NK-92 treated with Interleukin-12 subunit alpha and Interleukin-12 subunit beta, amount 100 ng/mL, for 24 hours (cell line): ENCODE results near the gene TTC7B.
"Not testable (repeated sequence)": the region's sequence is repeated elsewhere in the genome, so short reads cannot be mapped to it uniquely, and the experiment has no call there.

Experiments
- DNase-seq: peaks from one replicate; lab custom pipeline; 2025; lab: John Stamatoyannopoulos, UW

Gene TTC7B

DNA sequence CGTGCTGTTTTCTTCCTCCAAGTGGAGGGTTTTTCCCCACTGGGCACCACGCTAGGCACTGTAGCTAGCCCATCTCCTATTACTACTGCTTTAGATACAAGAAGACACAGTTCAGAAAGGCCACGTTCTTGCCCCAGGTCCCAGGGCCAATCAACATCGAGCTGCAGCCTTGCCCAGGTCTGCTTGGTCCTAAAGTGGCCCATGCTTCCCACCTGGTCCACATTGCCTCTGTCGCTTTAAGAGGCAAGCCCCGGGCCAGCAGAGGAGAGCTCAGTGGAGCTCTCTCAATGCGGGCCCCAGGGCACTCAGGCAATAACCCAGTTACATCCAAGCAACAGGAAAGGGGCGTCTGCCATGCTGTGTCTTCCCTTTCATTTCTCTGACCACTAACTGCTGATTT is 271.3 kb downstream of the TTC7B start:
- DNase-seq = no peak

DNA sequence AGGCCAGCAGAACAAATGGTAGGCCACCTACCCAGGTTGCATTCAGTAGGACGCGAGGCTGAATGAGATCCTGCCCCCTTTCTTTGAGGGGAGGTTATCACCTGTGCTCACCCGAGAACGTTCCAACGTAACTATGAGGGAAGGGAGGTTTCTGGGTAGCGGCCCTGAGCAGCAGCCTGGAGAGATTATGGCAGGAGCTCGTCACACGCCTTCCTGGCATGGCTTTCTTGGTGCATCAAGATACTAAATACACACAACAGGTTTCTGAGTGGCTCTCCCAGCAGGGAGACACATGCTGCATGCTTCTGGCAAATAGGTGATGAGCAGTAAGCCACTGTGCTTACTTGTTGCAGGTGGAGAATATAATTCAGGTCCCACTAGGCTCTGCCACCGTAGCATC is 271.7 kb downstream of the TTC7B start:
- DNase-seq = no peak

DNA sequence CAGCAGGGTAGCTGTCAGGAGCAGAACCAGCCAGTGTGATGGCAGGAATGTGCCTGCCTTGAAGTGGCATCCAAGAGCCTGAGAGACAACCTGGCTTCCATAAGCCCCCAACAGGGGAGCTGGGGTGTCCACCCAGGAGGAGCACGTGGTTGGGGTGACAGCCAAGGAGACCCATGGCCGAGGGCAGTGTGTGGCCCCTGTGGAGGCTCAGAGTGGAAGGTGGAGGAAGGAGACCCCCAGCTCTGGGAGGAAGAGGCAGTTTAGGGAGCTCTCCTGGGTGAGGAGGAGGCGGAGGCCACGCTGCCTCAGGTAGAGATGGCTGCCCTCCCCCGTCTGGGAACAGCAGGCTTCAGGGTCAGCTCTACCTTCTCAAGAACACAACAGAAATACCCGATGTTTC is 272.4 kb downstream of the TTC7B start:
- DNase-seq = no peak

DNA sequence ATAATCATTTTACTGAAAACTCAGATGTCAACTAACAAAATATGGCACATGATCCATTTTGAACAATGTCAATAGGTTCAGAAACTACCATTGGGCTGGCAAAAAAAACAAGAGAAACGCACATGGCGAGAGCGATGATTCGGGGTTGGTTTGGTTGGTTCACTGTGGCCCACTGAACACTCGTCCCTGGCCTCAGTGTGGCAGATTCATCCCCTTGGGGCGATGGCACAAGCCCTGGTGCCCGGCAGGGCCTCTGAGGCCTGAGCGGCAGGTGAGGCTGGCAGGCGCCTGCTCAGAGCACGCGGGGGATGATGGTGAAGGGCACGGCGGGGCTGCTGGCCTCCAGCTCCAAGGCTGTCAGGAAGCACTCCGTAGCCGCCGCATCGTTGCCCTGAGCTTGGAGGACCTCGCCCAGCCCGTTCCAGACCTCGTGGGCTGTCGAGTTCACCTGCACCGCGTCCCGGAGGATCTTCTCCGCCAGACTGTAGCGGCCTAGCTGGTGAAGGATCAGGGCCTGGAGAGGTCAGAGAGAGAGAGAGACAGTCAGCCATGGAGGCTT is 275.1 kb downstream of the TTC7B start:
- DNase-seq = no peak

DNA sequence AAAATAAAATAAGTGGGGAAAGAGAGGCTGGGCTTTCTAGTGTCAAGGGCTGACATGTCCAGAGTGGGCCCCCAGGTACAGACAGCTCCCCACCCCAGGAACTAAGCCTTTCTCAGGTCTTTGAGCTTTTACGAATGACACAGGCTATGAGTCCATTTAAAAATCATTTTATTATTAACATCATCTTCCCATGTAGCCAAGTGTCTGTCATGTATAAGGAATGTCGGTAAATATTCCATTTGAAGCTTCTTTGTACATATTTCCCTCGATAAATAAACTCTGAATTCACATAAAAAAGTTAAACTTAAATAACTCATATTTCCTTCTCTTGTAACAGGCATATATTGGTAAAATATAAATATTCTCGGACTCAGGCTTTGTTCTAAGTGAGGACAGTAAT is 275.8 kb downstream of the TTC7B start:
- no peak for DNase-seq

DNA sequence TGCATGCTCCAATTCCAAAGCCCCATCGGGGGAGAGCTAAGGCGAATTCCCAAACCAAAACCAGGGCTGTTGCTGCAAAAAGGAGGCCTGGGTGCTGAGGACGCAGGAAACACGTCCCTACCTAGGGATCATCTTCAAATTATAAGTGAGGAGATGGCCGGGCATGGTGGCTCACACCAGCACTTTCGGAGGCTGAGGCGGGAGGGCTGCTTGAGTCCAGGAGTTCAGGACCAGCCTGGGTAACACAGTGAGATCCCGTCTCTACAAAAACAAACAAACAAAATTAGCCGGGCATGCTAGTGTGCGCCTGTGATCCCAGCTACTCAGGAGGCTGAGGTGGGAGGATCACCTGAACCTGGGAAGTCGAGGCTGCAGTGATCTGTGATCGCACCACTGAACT is 276.2 kb downstream of the TTC7B start:
- DNase-seq = no peak

DNA sequence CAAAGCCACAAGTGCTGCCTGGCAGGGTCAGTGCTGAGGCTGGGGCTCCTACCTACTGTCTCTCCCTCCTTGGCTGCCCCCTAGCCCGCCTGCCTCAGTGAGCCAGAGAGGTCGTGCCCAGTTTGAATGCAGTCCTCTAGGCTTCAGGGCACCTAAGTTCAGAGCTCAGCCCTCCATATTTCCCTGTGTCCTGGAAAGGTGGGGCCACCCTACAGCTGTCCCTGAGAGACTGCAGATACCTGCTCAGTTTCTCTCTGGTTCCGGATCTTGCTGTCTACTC is 276.8 kb downstream of the TTC7B start:
- no peak for DNase-seq

DNA sequence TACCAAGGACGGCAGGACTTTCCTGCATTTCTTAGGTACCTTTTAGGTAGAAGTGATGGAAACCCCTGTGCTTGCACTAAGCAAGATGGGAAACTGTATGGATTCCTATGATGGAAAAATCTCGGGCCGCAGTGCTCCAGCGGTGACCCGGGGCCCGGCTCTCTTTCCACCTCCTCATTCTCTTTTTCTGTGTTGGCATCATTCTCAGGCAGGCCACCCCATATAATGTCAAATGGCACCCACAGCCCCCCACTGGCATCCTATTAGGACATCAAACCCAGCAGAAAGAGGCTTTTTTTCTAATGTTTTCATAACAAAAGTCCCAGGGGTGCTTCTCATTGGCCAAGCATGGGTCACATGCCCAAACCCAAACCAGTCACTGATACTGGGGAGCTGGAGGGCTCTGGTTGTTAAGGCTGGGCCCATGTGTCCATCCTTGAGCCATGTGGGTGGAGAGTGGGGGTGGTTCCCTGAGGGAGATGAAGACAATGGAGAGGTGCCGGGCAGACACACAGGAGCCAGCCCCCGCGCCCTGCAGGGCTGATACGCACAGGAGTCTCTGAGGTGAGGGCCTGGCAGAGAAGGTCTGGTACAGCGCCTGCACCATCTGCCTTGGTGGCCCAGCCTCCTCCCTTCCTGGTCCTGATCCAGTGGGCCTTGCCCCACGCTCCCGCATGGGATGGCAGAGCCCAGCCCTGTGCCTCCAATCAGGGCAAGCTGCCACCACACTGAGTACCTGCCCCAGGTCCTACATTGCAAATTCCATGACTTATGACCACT is 277.3 kb downstream of the TTC7B start:
- no peak for DNase-seq

DNA sequence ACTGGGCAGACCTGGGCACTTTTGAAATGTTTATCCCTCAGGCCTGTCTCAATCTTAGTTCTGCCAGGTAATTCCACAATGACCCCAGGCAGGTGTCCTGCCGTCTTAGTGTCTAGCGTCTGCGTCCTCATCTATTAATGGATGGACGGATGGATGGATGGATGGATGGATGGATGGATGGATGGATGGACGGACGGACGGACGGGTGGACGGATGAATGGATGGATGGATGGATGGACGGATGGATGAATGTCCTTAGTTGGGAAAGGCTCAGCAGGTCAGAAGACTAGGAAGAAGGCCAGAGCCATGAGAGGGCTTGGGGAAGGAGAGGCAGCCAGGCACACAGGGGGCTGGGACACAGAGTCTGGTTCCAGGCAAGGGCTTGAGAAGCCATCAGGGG is 278.1 kb downstream of the TTC7B start:
- DNase-seq = no peak

DNA sequence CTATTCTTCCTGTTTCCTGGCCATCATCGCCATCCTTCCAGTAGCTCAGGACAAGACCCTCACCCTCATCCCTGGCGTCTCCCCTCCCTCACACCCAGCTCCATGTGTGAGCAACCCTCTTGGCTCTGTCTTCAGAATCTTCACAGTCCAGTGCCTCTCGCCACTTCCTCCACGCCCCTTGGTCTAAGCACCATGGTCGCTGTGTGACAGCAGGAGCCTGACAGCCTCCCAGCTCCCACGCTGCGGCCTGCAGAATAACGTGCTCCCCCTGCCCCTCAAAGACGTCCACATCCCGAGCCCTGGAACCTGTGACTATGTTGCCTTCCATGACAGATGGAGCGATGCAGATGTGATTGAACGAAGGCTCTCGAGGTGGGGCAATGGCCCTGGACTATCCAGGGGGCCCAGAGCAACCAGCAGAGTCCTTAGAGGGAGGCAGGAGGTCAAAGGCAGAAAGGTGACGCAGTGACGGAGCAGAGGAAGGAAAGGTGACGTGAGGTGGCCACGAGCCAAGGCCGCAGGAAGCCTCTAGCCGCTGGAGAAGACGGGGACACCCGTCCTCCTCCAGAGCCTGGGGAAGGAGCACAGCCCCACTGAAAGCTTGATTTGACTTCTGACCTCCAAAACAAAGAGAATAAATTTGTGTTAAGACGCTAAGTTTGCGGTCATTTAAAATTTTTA is 279.6 kb downstream of the TTC7B start:
- DNase-seq = no peak

DNA sequence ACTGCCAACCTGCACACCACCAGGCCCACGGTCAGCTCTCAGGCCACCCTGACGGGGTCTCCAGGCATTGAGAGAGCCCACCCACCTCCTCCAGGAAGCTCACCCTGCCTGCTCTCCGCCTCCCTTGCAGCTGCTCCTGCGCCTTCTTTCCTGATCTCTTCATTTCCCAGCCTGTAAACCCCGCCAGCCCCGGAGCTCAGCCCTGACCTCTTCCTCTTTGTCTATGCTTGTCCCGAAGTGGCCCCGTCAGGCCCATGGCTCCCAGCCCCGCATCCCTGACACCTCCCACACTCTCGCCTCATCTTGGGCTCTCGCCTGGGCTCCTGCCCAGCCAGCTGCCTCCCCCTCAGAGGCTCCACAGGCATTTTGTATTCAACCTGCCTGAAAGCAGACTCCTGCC is 280.1 kb downstream of the TTC7B start:
- no peak for DNase-seq

DNA sequence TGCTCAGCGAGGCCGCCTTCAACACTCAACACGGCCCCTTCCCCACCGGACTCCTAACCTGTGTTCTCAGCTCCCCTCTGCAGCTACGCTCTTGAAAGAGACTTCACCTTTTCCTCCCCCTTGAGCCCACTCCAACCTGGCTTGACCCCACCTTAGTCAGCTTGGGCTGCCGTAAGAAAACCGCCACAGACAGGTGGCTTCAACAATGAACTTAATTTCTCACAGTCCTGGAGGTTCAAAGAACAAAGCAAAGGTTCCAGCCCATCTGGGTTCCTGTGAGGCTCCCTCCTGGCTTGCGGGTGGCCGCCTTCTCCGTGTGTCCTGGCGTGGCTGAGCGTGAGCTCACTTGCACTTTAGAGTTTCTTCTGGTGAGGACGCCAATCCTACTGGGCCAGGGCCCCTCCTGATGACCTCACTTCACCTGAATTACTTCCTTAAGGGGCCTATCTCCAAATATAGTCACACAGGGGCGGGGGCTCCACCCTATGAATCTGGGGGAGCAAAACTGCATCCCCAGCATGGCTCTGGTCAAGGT is 280.6 kb downstream of the TTC7B start:
- no peak for DNase-seq

DNA sequence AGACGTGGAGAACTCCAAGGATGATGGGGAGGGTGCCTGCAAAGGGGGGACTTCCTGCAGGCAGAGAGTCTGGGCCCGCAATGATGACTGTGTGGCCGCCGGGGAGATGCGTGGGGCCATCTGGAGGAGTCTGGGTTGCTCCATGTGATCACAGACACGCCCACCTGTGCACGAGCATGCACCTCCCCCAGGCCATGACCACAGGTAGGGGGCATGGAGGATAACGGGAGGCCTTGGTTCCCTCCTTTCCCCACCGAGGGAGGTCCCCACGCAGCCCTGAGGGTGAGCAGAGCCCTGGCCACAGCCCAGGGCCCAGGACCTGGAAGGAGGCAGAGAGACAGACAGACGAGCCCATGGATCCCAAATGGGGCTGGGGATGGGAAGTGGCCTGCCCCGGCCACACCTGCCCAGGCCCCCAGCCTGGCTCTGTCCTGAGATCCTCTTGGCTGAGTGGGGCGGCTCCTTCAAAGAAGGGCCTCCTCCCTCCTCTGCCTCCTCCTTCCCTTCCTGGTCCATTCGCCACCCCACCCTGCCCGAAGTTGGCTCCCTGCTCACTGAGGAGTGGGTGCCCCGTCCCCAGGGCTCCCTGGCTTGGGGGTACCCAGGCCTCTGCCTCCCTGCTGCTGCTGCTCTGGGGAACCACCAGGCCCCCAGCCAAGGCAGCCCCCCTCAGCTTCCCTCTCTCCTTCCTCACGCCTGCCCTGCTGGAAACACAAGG is 281.2 kb downstream of the TTC7B start:
- no peak for DNase-seq

DNA sequence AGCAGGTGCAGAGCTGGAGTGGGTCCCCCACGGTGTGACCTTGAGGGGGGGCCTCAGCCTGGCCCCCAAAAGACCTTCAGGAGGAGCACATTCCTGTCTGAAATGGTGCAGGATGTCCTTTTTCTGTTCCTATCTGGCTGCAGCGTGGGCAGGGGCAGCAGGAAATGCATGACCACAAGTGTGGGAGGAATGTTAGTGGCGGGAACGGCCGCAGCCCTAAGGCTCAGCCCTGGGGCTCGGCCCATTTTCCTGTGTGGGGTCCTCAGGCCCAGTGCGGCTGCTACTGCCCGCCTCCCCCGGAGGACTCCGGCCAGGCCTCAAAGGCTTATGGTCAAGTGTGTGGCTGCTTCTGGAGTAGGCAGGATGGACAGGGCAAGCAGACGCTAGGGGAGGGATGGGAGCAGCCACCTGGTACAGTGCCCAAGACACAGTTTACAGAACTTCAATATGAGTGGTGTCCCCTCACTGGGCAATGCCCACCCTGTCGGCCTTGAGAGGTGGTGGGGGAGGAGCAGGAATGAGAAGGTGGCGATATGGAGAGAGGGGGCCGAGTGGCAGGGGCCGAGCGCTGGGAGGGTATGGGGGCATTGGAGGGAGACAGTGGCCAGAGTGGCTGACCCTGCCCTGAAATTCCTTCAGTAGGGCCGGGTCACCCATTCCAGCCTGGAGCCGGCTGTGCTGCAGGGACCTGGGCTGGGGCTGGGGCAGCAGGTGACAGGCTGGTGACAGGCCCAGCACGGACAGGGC is 282.0 kb downstream of the TTC7B start:
- DNase-seq = no peak

DNA sequence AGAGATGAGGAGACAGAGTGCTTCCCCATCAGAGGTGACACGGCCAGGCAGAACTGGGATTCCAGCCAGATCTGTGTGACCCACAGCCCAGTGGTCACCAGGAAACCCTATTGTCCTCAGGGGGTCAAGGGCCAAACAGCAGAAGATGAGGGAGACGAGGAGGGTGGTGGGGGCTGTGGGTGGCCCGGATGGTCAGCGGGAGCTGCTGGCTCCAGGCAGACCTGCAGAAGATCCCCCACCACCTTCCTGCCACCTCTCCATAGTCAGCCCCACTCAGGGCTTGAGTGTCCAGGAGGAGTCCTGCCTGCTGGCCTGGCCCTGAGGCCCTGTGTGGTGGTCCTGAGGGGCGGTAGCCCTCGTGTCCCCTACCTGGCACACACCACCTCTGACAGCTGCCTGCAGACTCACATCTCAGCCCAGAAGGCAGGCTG is 282.6 kb downstream of the TTC7B start:
- DNase-seq = no peak

DNA sequence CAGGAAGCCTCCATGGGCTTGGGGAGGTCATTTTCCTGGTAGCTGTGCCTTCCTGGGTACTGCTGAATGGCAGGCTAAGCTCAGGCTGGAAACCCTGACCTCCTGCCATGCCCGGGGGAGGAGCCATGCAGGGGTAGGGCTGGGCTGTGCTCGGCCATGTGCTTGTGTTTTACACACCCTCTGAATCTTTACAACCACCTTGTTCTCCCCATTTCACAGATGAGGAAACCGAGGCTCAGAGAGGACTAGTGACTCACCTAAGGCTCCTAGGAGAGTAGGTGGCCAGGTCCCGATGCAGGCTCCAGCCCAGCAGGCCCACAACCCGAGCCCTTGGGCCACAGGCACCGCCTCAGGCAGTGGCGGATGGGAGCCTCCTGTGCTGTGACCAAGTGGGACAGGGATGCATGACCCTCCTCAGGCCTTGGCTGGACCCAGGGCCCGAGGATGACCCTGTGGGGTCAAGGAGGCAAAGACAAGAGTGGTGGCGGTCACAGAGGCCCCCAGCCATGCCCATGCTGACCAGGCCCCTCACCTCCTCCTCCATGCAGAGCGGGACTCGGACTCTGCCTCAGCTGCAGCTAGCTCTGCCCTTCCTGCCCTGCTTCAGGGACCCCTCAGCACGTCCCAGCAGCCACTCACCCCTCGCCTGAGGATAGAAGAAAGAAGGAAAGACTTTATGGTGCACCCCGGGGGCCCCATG is 283.3 kb downstream of the TTC7B start:
- no peak for DNase-seq

DNA sequence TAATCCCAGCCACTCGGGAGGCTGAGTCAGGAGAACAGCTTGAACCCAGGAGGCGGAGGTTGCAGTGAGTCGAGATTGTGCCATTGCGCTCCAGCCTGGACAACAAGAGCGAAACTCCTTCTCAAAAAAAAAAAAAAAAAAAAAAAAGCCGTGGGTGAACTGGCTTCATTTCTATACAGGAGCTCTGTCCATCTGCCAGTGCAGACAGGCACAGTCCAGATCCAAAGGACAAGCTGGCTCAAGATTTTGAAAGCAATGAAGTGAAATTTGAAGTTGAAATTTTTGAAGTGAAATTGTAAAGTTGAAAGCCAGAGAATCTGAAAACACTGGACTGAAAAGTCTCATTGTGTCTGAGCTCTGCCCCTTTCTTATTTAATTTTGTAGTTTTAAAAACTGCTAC is 284.7 kb downstream of the TTC7B start:
- DNase-seq = no peak

DNA sequence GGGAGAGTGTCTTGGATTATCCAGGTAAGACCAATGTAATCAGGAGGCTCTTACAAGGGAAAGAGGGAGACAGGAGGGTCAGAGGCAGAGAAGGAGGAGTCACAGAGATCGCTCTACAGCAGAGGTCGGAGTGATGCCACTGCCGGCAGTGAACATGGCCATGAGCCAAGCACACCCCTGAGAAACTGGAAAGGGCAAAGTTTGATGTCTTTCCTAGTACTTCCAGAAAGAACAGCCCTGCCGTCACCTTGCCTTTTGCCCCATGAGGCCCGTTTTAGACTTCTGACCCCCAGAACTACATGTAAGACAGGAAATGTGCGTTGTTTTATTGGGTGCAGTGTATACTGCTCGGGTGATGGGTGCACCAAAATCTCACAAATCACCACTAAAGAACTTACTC is 285.7 kb downstream of the TTC7B start:
- DNase-seq = no peak

DNA sequence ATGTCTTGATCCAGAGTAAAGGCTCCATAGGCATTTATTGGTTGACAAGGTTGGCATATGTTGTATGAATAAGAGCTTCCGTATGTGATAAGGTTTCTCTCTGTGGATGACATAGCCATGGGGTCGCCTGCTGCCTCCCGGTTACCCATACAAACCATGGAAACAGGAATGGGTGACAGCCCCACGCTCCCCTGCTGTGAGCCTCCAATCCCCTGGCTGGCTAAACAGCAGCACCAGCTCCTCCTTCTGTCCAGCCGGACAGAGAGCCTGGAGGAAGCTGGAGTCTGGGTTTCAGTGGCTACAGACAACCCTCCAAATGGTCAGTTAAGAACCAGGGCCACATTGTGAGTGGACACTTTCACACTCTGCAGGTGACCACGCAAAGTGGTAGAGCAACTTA is 288.3 kb downstream of the TTC7B start:
- no peak for DNase-seq

DNA sequence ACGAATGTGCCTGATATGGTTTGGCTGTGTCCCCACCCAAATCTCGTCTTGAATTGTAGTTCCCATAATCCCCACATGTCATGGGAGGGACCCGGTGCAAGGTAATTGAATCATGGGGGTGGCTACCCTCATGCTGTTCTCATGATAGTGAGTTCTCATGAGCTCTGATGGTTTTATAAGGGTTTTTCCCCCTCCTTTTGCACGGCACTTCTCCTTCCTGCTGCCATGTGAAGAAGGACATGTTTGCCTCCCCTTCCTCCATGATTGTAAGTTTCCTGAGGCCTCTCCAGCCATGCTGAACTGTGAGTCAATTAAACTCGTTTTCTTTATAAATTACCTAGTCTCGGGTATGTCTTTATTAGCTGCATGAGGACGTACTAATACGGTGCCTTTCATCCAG is 289.7 kb downstream of the TTC7B start:
- DNase-seq = not testable (repeated sequence)

DNA sequence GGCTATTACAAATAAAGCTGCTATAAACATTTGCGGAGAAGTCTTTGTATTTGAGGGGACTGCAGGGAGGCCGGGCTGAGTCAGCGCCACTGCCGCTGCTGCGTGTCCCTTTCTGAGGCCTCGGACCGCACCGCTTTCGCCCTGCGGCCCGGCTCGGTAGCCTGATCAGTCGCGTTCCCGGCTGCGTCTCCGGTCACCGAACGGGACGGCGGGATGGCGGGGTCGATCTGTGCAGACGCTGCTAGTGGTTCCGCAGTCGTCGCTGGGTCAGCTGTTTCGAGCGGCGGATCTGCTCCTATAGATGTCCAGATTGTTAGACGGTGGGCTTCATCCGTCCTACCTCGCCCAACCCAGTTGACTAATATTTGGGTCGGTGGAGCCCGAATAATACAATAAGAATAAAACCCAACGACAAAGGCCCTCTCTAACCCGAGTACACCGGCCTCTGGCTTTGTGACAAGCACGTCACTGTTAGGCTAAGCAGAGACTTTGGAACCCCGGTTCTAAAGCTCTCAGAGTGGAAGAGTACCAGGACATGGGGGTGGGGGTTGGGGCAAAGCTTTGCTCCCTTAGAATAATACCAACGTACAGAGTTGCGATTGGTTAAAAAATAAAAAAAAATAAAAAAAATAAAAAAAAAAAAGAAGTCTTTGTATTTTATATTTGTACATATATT is 290.7 kb downstream of the TTC7B start:
- not testable (repeated sequence) for DNase-seq
